K562 (cell line): ENCODE results near the gene CRYGC. TPM values are rescaled to one million over a fixed set of nuclear protein-coding genes. Genes with fewer than 3 reads are reported as not detected.
A peak's percentile ranks its signal among the peaks of the same experiment; 100 is the strongest.

Source experiments
- ATAC-seq: fragments of 200-7000 bp; cut with Tn5 transposase; 3 replicates; pipeline ENCODE4 v1.9.1; 2020; ENCODE audit warnings: moderate library complexity
- BruUV-seq: library from RNA; stranded (reverse); fragments of 400-500 nt; replicated peaks from 2 replicates; lab custom pipeline; 2021; lab: Mats Ljungman, UMichigan
- CTCF ChIA-PET: fragments of 300-600 bp; formaldehyde crosslinking; extraction: SDS; loops from one replicate; lab custom pipeline; 2021; ENCODE audit warnings: low intra/inter-chr PET ratio; lab: Yijun Ruan, JAX
- POLR2A ChIA-PET: fragments of 300-600, 350-650 bp; sonication (Branson Sonifier 250); formaldehyde crosslinking; extraction: SDS; loops from one replicate; lab custom pipeline; 2021; ENCODE audit warnings: antibody characterized with exemption, inconsistent platforms; lab: Yijun Ruan, JAX
- DNase-seq, 4 experiments: peaks; one replicate each; pipeline versions ENCODE4 v3.0.0 to v3.0.0-alpha.2; 2011 to 2018; ENCODE audit warnings: low spot score in 3 of 4, mixed read lengths in 3 of 4; ENCODE audit errors: extremely low read depth in 1 of 4
- FAIRE-seq: peaks from 2 replicates; lab custom pipeline; 2011; peaks lifted over from hg19 to GRCh38; lab: Jason Lieb, UNC
- H2AFZ ChIP-seq: 2 replicates; pipeline ENCODE4 v1.6.0; 2011; ENCODE audit warnings: low read depth, low read length, control low read depth, inconsistent platforms
- H3K27ac ChIP-seq: fragments of 200-600 bp; 3 replicates; pipeline ENCODE4 v1.8.0; 2011; ENCODE audit warnings: low read depth, mild to moderate bottlenecking, control low read depth, inconsistent platforms, low read length, moderate library complexity, mixed read lengths; ENCODE audit errors: extremely low read depth
- H3K27me3 ChIP-seq, 2 experiments: fragments of 300-600 bp in 1 of 2; 2 replicates in 1 of 2; 3 replicates in 1 of 2; pipeline versions ENCODE4 v1.6.0 to v1.8.0; 2011; ENCODE audit warnings: inconsistent platforms in 2 of 2, low read length in 2 of 2, mild to moderate bottlenecking in 1 of 2, mixed read lengths in 1 of 2, moderate library complexity in 1 of 2; ENCODE audit not compliant: control insufficient read depth in 2 of 2, insufficient read depth in 2 of 2
- H3K36me3 ChIP-seq: fragments of 300-600 bp; 3 replicates; pipeline ENCODE4 v1.8.0; 2011; ENCODE audit warnings: mild to moderate bottlenecking, low read length, inconsistent platforms; ENCODE audit not compliant: control insufficient read depth, insufficient read depth
- H3K4me1 ChIP-seq, 2 experiments: fragments of 200-600 bp in 1 of 2; replicated peaks in 1 of 2; 2 replicates in 1 of 2; 3 replicates in 1 of 2; pipeline versions ENCODE4 v1.5.1 to v1.8.0; 2011; ENCODE audit warnings: inconsistent platforms in 2 of 2, low read length in 2 of 2, mild to moderate bottlenecking in 1 of 2, mixed read lengths in 1 of 2, moderate library complexity in 1 of 2; ENCODE audit not compliant: control insufficient read depth in 2 of 2, insufficient read depth in 2 of 2
- H3K4me2 ChIP-seq: 2 replicates; pipeline ENCODE4 v1.6.1; 2011; ENCODE audit warnings: low read length, control low read depth, inconsistent platforms, mixed read lengths; ENCODE audit not compliant: insufficient read depth
- H3K4me3 ChIP-seq: fragments of 200-600 bp; sonication (generic), shearing (Covaris generic); 2 replicates; pipeline ENCODE4 v1.5.1; 2016; ENCODE audit warnings: control low read depth, inconsistent platforms
- H3K79me2 ChIP-seq: fragments of 200-600 bp; 3 replicates; pipeline ENCODE4 v1.8.0; 2011; ENCODE audit warnings: low read length, inconsistent platforms; ENCODE audit not compliant: control insufficient read depth, insufficient read depth
- H3K9ac ChIP-seq, 2 experiments: 2 replicates each; pipeline versions ENCODE4 v1.6.0 to v1.6.1; 2011; ENCODE audit warnings: low read depth in 2 of 2, low read length in 2 of 2, control low read depth in 1 of 2, inconsistent platforms in 1 of 2, mild to moderate bottlenecking in 1 of 2, mixed read lengths in 1 of 2; ENCODE audit not compliant: insufficient read depth in 1 of 2
- H3K9me1 ChIP-seq: one replicate; pipeline ENCODE4 v1.6.0; 2011; ENCODE audit warnings: inconsistent platforms, mild to moderate bottlenecking, low read length, moderate library complexity; ENCODE audit not compliant: control insufficient read depth, insufficient read depth
- H3K9me3 ChIP-seq: replicated peaks from 2 replicates; pipeline ENCODE4 v1.5.1; 2011; ENCODE audit warnings: low read depth, low read length, inconsistent platforms; ENCODE audit not compliant: control insufficient read depth, insufficient read depth
- H4K20me1 ChIP-seq: replicated peaks from 2 replicates; pipeline ENCODE4 v1.6.1; 2011; ENCODE audit warnings: low read length, inconsistent platforms, mixed read lengths; ENCODE audit not compliant: control insufficient read depth, insufficient read depth
- CEBPB ChIP-seq: fragments of 450-650 bp; IDR thresholded peaks from 2 replicates; pipeline ENCODE4 v1.6.1; 2016; ENCODE audit warnings: missing genetic modification characterization, missing compliant biosample characterization
- HOMEZ ChIP-seq: fragments of 250-450 bp; sonication (Bioruptor Pico); IDR thresholded peaks from 2 replicates; pipeline ENCODE4 v1.4.0; 2020; ENCODE audit warnings: mild to moderate bottlenecking, moderate library complexity
- POLR2H ChIP-seq: IDR thresholded peaks from 2 replicates; pipeline ENCODE4 v1.6.1; 2016; ENCODE audit warnings: missing genetic modification characterization, low read depth, mild to moderate bottlenecking, control low read depth, missing compliant biosample characterization, moderate library complexity
- SRF ChIP-seq, 2 experiments: fragments of 250-450, 450-650 bp in 1 of 2; sonication (Bioruptor Pico) in 1 of 2; sonication (generic) in 1 of 2; formaldehyde crosslinking; IDR thresholded peaks; 2 replicates each; pipeline versions ENCODE4 v1.5.0 to v1.5.1; 2020 to 2022; ENCODE audit warnings: mild to moderate bottlenecking in 1 of 2, missing genetic modification reagents in 1 of 2
- TBP ChIP-seq: optimal IDR thresholded peaks from 2 replicates; pipeline ENCODE3; 2011; ENCODE audit warnings: low read depth, low read length, improper control_type of control experiment
- ZNF146 ChIP-seq: IDR thresholded peaks from one replicate; pipeline ENCODE4 v1.6.1; 2018; ENCODE audit warnings: missing compliant biosample characterization; ENCODE audit not compliant: unreplicated experiment
- WGBS: fragments of 100-300 bp; shearing (Covaris generic); methylation state at CpG from one replicate; pipeline ENCODE4 v1.1.6; 2016; ENCODE audit warnings: low coverage, mixed read lengths; ENCODE audit not compliant: insufficient coverage; ENCODE audit errors: missing lambda C conversion rate; 5-methylcytosine and 5-hydroxymethylcytosine counted together
- in situ Hi-C: fragments of 300-500 bp; cut with MboI; formaldehyde crosslinking; loops from 4 replicates; pipeline ENCODE4 v1.15.0; 2018; ENCODE audit warnings: inconsistent platforms, mixed read lengths
- intact Hi-C: fragments of 100-400 bp; cut with micrococcal nuclease; formaldehyde crosslinking; loops from 2 replicates; pipeline ENCODE4 v1.14.2; 2022
- polyA plus RNA-seq, 8 experiments: library from polyadenylated mRNA; depleted of rRNA in 4 of 8; stranded (reverse) in 5 of 8; unstranded in 3 of 8; fragments of >200 nt; fragmentation: Nextera tagmentation in 2 of 8; fragmentation: Illumina TruSeq in 1 of 8; extraction: Ambion mirVana in 2 of 8; extraction: Trizol in 1 of 8; gene quantifications; 2 replicates each; pipeline versions ENCODE4 v1.2.1 to v1.2.3, GENCODE V29; 2011 to 2014; ENCODE audit warnings: inconsistent platforms in 1 of 8, missing spikeins in 1 of 8
- total RNA-seq, 7 experiments: library from RNA; depleted of rRNA in 6 of 7; stranded (reverse); fragments of >200 nt in 6 of 7; fragmentation: Illumina TruSeq in 2 of 7; extraction: Trizol in 2 of 7; gene quantifications; 2 replicates each; pipeline versions ENCODE4 v1.2.1 to v1.2.3, GENCODE V29; 2011 to 2021; ENCODE audit warnings: low replicate concordance in 1 of 7
- TF ChIP-seq, protein P1 (sequence below): sonication (generic); formaldehyde crosslinking; IDR thresholded peaks from 2 replicates; pipeline ENCODE4 v1.8.1; 2022; ENCODE audit warnings: missing genetic modification reagents
- TF ChIP-seq, protein P2 (sequence below): fragments of 250-450 bp; sonication (Bioruptor Pico); IDR thresholded peaks from 2 replicates; pipeline ENCODE4 v1.4.0; 2020; ENCODE audit warnings: mild to moderate bottlenecking, moderate library complexity
- TF ChIP-seq, protein P3 (sequence below), 2 experiments: fragments of 250-450 bp in 1 of 2; fragments of 450-650 bp in 1 of 2; sonication (Bioruptor Pico) in 1 of 2; IDR thresholded peaks; 2 replicates each; pipeline versions ENCODE4 v1.6.1 to v1.8.0; 2016 to 2021; ENCODE audit warnings: mild to moderate bottlenecking in 2 of 2, moderate library complexity in 2 of 2, missing compliant biosample characterization in 1 of 2, missing genetic modification characterization in 1 of 2

The CRYGC gene
- total and polyA plus RNA-seq, 9 of the 15 experiments (the other 6 are each of a cell fraction or from before 2014, with no cell fraction given), result not detected

- FAIRE-seq (no peak), ATAC-seq (no peak), DNase-seq (no peak)
- H3K4me2 ChIP-seq, result no peak overlapping the region
- no peak overlapping the region for H2AFZ ChIP-seq
- POLR2A ChIA-PET, result no interaction called here
- TF ChIP-seq ZNF146 (CRISPR knock-in tag), result peak; percentile 51
- no peak for TF ChIP-seq HOMEZ
- TF ChIP-seq, protein P1, sequence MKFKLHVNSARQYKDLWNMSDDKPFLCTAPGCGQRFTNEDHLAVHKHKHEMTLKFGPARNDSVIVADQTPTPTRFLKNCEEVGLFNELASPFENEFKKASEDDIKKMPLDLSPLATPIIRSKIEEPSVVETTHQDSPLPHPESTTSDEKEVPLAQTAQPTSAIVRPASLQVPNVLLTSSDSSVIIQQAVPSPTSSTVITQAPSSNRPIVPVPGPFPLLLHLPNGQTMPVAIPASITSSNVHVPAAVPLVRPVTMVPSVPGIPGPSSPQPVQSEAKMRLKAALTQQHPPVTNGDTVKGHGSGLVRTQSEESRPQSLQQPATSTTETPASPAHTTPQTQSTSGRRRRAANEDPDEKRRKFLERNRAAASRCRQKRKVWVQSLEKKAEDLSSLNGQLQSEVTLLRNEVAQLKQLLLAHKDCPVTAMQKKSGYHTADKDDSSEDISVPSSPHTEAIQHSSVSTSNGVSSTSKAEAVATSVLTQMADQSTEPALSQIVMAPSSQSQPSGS (CRISPR knock-in tag), result no peak
- TF ChIP-seq, protein P2, sequence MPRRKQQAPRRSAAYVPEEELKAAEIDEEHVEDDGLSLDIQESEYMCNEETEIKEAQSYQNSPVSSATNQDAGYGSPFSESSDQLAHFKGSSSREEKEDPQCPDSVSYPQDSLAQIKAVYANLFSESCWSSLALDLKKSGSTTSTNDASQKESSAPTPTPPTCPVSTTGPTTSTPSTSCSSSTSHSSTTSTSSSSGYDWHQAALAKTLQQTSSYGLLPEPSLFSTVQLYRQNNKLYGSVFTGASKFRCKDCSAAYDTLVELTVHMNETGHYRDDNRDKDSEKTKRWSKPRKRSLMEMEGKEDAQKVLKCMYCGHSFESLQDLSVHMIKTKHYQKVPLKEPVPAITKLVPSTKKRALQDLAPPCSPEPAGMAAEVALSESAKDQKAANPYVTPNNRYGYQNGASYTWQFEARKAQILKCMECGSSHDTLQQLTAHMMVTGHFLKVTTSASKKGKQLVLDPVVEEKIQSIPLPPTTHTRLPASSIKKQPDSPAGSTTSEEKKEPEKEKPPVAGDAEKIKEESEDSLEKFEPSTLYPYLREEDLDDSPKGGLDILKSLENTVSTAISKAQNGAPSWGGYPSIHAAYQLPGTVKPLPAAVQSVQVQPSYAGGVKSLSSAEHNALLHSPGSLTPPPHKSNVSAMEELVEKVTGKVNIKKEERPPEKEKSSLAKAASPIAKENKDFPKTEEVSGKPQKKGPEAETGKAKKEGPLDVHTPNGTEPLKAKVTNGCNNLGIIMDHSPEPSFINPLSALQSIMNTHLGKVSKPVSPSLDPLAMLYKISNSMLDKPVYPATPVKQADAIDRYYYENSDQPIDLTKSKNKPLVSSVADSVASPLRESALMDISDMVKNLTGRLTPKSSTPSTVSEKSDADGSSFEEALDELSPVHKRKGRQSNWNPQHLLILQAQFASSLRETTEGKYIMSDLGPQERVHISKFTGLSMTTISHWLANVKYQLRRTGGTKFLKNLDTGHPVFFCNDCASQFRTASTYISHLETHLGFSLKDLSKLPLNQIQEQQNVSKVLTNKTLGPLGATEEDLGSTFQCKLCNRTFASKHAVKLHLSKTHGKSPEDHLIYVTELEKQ (CRISPR knock-in tag), result no peak
- 0 out of 2 replicates have a peak, but pooled peaks have one; percentile 13 for TF ChIP-seq CEBPB (tag)
- TF ChIP-seq, protein P3, sequence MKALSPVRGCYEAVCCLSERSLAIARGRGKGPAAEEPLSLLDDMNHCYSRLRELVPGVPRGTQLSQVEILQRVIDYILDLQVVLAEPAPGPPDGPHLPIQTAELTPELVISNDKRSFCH (CRISPR knock-in tag; IDR thresholded peaks at IDR 0.05), result no peak
- TF ChIP-seq, protein P3 (tag; IDR thresholded peaks at IDR 0.05), result no peak
- no peak for TF ChIP-seq SRF (CRISPR knock-in tag; IDR thresholded peaks at IDR 0.05)
- no peak for TF ChIP-seq POLR2H (tag)
- no peak for TF ChIP-seq TBP
- intact Hi-C loops (loop anchor here (5.0 kb wide), 1 partner anchor 167 kb away; the partner anchor contains the start of gene PIKFYVE), in situ Hi-C loops (no loop called here)
- H3K9ac ChIP-seq, result no peak overlapping the region
- H3K27ac ChIP-seq, result no peak overlapping the region
- H4K20me1 ChIP-seq, result no peaks in the 10 kb centered on the region
- H3K27me3 ChIP-seq, result 0 out of 5 replicates have a peak, but pooled peaks cover 0 to 6% of the 10 kb centered on the region in 2 experiments
- no TSS peak for BruUV-seq
- no peaks in the 10 kb centered on the region for H3K4me1 ChIP-seq
- no peaks in the 10 kb centered on the region for H3K36me3 ChIP-seq
- no peak overlapping the region for H3K4me3 ChIP-seq
- no peaks in the 10 kb centered on the region for H3K79me2 ChIP-seq
- WGBS, result 33% methylated on average over 13 of the region's 13 CpGs
- no peaks in the 10 kb centered on the region for H3K9me1 ChIP-seq
- CTCF ChIA-PET, result no interaction called here
- H3K9me3 ChIP-seq, result no peaks in the 10 kb centered on the region
Observed at GRCh38 chr2:208099682-208100470, 29.8 kb downstream of the CRYGC start.
